GM19043 (cell line): ENCODE results near the gene PRH2.

Experiments
- ATAC-seq: cut with Tn5 transposase; IDR thresholded peaks from one replicate; pipeline ENCODE4 v1.9.1; 2021; ENCODE audit warnings: low read depth; ENCODE audit not compliant: unreplicated experiment

Gene PRH2

DNA sequence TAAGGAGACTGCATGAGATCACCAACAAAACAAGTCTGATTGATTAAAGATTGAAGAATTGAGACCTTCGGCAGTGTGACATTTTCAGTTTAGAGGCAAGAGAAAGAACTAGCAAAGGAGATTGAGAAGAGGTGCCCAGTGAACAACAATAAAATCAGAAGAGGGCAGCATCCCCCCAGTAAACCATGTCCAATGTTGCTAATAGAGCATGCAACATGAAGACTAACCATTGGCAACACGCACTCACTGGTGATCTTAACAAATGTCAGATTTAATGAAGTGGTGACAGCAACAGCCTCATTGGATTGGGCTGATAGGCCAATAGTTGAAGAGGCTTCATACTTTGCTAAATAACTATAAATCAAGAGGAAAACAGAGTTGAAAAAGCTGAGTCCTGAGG is 30.8 kb downstream of the PRH2 start:
- no peak for ATAC-seq

- ATAC-seq: no peak
These were observed 31.2 kb downstream of the PRH2 start for GRCh38 chr12:10960211-10960610.

GRCh38 chr12:10965476-10965875 is 36.4 kb downstream of the PRH2 start:
- no peak for ATAC-seq

GRCh38 chr12:10966314-10966713 is 37.3 kb downstream of the PRH2 start:
- ATAC-seq: no peak

- no peak for ATAC-seq
These were observed 38.4 kb downstream of the PRH2 start for GRCh38 chr12:10967409-10967808.

GRCh38 chr12:10968765-10969456 is 39.9 kb downstream of the PRH2 start:
- no peak for ATAC-seq

GRCh38 chr12:10974965-10975364 is 45.9 kb downstream of the PRH2 start:
- ATAC-seq: no peak

GRCh38 chr12:10982244-10982643 is 53.2 kb downstream of the PRH2 start:
- no peak for ATAC-seq
